Heart left ventricle (tissue), 16 donors: ENCODE data around the gene SYDE1. TPM values are rescaled to one million over a fixed set of nuclear protein-coding genes. Genes with fewer than 3 reads are reported as not detected.
"Not testable (repeated sequence)": the region's sequence is repeated elsewhere in the genome, so short reads cannot be mapped to it uniquely, and the experiment has no call there.

Experiments used
- ATAC-seq, 4 donors: fragments of 200-7000 bp; cut with Tn5 transposase; one replicate each; pipeline ENCODE4 v1.9.1; 2020 to 2022; ENCODE audit warnings: moderate library complexity in 4 of 4, mild to moderate bottlenecking in 3 of 4, moderate number of reproducible peaks in 1 of 4
- DNase-seq, 5 donors: peaks; one replicate each; pipeline ENCODE4 v3.0.0-alpha.2; 2020
- H3K27ac ChIP-seq, 12 donors: fragments of 200-600 bp; sonication (generic) in 4 of 12; one replicate each; pipeline versions ENCODE4 v1.5.0 to v1.8.0; 2016 to 2022; ENCODE audit warnings: mild to moderate bottlenecking in 2 of 12
- H3K27me3 ChIP-seq, 9 donors: fragments of 200-600 bp; sonication (generic) in 2 of 9; one replicate each; pipeline versions ENCODE4 v1.5.1 to v1.8.0; 2016 to 2022; ENCODE audit warnings: mild to moderate bottlenecking in 3 of 9
- H3K36me3 ChIP-seq, 9 donors: fragments of 200-600 bp; sonication (generic) in 2 of 9; one replicate each; pipeline versions ENCODE4 v1.5.0 to v1.8.0; 2018 to 2022; ENCODE audit warnings: mild to moderate bottlenecking in 2 of 9
- H3K4me1 ChIP-seq, 12 donors: fragments of 200-600 bp; sonication (generic) in 4 of 12; one replicate each; pipeline versions ENCODE4 v1.5.0 to v1.8.0; 2016 to 2022; ENCODE audit warnings: mild to moderate bottlenecking in 3 of 12
- H3K4me3 ChIP-seq, 12 donors: fragments of 200-600 bp; sonication (generic) in 4 of 12; one replicate each; pipeline versions ENCODE4 v1.5.0 to v1.8.0; 2017 to 2022; ENCODE audit warnings: mild to moderate bottlenecking in 9 of 12, moderate library complexity in 4 of 12
- H3K9me3 ChIP-seq, 12 donors: fragments of 200-600 bp; sonication (generic) in 4 of 12; one replicate each; pipeline versions ENCODE4 v1.5.0 to v1.8.0; 2016 to 2022; ENCODE audit warnings: mild to moderate bottlenecking in 1 of 12
- POLR2A ChIP-seq, 2 donors: fragments of 450-650 bp; IDR thresholded peaks; one replicate each; pipeline ENCODE4 v1.6.1; 2017; ENCODE audit warnings: antibody characterized with exemption in 2 of 2, mild to moderate bottlenecking in 2 of 2, moderate library complexity in 2 of 2
- WGBS, 4 donors: extraction: QIAGEN DNeasy Blood & Tissue Kit in 2 of 4; methylation state at CpG; one replicate each; pipeline versions ENCODE4 v1.1.5 to v1.1.7; 2013 to 2018; 5-methylcytosine and 5-hydroxymethylcytosine counted together
- intact Hi-C, 10 donors: fragments of 100-400 bp; cut with DNase I; formaldehyde crosslinking; loops; one replicate each; pipeline versions ENCODE4 v1.11.1 to v1.14.2; 2022
- long read RNA-seq, 3 donors: library from polyadenylated mRNA; unstranded; transcript quantifications; one replicate each; pipeline ENCODE4 v2.0.0, GENCODE V29; 2020 to 2021
- polyA plus RNA-seq, 2 donors: library from polyadenylated mRNA; stranded (reverse); fragments of 200-250 nt; gene quantifications; one replicate each; pipeline ENCODE4 v1.2.3, GENCODE V29; 2013
- total RNA-seq, 9 donors: library from RNA; depleted of rRNA in 2 of 9; stranded (reverse); fragments of >200 nt in 2 of 9; fragmentation: NEBNext Ultra II Directional in 3 of 9; extraction: Animal tissue kit (Norgen Biotek cat#: 25700) in 3 of 9; gene quantifications; one replicate each; pipeline versions ENCODE4 v1.1.0 to v1.2.4, GENCODE V29; 2016 to 2023
- TF ChIP-seq, protein P1 (sequence below), 12 donors: fragments of 200-600 bp; sonication (generic) in 4 of 12; IDR thresholded peaks; one replicate each; pipeline versions ENCODE4 v1.5.0 to v1.8.0; 2018 to 2022; ENCODE audit warnings: antibody characterized with exemption in 12 of 12, mild to moderate bottlenecking in 5 of 12
- donor health status: ischemic (EF 13 %, LVEDD 7.1; RV severe dilation, severe dysfunction).
- donor health status: healthy with polysubstance abuse.
- donor health status: DM: no; HTN: yes; CAD: no.
- donor health status: DM: no; HTN: no; CAD: no.
- donor health status: ischemic (EF 25% LVEDD 6.9; RV normal size, moderate dysfunction).
- donor health status: ischemic (EF 25% LVEDD 5.7; RV mildly dilated, moderate dysfunction).
- donor health status: healthy.
- donor health status: DM: yes; HTN: yes; CAD: no.
- donor health status: ischemic (EF 35%, LVEDD 5.7; RV mildly dilated, moderate dysfunction).
- donor health status: nonischemic (EF 11% LVEDD 7.7; RV severe dilation, severe dysfunction).
- donor health status: DM: yes; HTN: yes; CAD: no.
- donor health status: PGD.
- donor health status: ischemic (EF 29% LVEDD 5.4; RV normal size, mild dysfunction).
- donor health status: nonischemic (EF 23%, LVEDD 6.1; RV moderate dilation, normal function).

Gene SYDE1, protein sequence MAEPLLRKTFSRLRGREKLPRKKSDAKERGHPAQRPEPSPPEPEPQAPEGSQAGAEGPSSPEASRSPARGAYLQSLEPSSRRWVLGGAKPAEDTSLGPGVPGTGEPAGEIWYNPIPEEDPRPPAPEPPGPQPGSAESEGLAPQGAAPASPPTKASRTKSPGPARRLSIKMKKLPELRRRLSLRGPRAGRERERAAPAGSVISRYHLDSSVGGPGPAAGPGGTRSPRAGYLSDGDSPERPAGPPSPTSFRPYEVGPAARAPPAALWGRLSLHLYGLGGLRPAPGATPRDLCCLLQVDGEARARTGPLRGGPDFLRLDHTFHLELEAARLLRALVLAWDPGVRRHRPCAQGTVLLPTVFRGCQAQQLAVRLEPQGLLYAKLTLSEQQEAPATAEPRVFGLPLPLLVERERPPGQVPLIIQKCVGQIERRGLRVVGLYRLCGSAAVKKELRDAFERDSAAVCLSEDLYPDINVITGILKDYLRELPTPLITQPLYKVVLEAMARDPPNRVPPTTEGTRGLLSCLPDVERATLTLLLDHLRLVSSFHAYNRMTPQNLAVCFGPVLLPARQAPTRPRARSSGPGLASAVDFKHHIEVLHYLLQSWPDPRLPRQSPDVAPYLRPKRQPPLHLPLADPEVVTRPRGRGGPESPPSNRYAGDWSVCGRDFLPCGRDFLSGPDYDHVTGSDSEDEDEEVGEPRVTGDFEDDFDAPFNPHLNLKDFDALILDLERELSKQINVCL
- total RNA-seq (10 to 100 TPM; 11.2 to 29.6 (median 15.8) TPM), polyA plus RNA-seq (10 to 100 TPM in 1 of 2 donors, 1 to 10 TPM in 1; 8.0 to 14.5 TPM)
- long read RNA-seq, donor 1, partial matches to known transcripts: 4 of 7 reads
- long read RNA-seq, donor 1, other reads (novel, unspliced or antisense): 2 of 7 reads
- long read RNA-seq, donor 2, partial matches to known transcripts: 4 of 4 reads
- long read RNA-seq, donor 2, other reads (novel, unspliced or antisense): 0 of 4 reads
- long read RNA-seq, donor 3, partial matches to known transcripts: 0 of 3 reads
- long read RNA-seq, donor 3, other reads (novel, unspliced or antisense): 2 of 3 reads

DNA sequence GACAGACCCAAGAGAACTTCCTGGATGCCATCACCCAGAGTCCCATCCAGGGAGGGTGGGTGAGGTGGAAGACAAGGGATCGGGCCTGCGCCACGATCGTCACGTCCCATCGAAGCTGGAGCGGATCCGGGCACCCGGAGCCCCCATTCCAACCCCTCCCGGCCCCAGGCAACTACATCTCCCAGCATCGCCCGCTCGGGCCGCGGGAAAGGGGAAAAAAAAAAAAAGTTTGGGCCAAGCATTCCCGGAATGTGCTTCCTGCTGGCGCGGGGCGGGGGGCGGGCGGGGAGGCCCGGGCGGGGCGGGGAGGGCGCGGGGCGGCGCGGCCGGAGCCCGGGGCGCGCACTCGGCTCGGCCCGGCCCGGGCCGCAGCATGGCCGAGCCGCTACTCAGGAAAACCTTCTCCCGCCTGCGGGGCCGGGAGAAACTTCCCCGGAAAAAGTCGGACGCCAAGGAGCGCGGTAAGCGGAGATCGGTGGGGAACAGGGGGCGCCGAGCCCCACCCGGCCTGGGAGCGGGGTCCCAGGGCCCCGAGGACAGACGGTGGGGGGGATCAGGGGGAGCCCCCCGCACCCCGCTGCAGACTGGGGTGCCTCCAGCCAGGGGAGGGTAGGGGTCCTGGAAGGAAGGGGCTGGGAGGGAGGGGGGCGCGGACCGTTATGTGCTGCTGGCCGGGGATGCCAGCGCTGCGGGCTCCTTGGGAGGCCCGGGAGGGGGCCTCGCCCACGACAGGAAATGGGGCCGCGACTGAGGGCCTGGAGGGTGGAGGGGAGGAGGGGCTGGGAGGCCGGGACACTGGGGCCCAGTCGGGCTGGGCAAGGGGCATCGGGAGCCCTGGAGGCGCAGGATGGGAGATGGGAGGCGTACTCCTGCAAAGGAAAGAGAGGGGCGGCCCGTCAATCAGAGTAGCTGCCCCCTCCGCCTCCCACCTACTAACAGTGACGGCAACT lies at the start of gene SYDE1:
Gene SYDE1 (plus strand): TSS at position 341 of the 950 bp plus-strand sequence. CDS start 33 bp downstream, at position 374.
- Histone ChIP-seq H3K36me3 (peaks cover 0 to 36% (median 30%) of the 10 kb centered on the region in 9 donors), H3K4me3 (peak within 1 kb of the TSS; percentile 65 to 98 (median 88)), H3K27me3 (peaks cover 0 to 11% (median 0%) of the 10 kb centered on the region in 9 donors), H3K27ac (peak within 1 kb of the TSS; percentile 88 to 98 (median 95)), H3K4me1 (peaks cover 0 to 20% (median 7%) of the 10 kb centered on the region in 12 donors), H3K9me3 (peaks cover 0 to 22% (median 11%) of the 10 kb centered on the region in 12 donors)
- DNase-seq: peak; percentile 60 to 73 (median 65)
- ATAC-seq: peak; percentile 35 to 77 (median 67)
- TF ChIP-seq, protein P1, sequence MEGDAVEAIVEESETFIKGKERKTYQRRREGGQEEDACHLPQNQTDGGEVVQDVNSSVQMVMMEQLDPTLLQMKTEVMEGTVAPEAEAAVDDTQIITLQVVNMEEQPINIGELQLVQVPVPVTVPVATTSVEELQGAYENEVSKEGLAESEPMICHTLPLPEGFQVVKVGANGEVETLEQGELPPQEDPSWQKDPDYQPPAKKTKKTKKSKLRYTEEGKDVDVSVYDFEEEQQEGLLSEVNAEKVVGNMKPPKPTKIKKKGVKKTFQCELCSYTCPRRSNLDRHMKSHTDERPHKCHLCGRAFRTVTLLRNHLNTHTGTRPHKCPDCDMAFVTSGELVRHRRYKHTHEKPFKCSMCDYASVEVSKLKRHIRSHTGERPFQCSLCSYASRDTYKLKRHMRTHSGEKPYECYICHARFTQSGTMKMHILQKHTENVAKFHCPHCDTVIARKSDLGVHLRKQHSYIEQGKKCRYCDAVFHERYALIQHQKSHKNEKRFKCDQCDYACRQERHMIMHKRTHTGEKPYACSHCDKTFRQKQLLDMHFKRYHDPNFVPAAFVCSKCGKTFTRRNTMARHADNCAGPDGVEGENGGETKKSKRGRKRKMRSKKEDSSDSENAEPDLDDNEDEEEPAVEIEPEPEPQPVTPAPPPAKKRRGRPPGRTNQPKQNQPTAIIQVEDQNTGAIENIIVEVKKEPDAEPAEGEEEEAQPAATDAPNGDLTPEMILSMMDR (IDR thresholded peaks at IDR 0.05): no peak
- TF ChIP-seq POLR2A (IDR thresholded peaks at IDR 0.05): peak; percentile 29 to 64
- intact Hi-C loops: loop anchor here in 6 of 10 donors (1.0 to 10.0 kb wide), 4 partner anchors 17 to 157 kb away; a partner anchor contains a TSS
- 1% methylated on average over 30 to 78 of the region's 78 CpGs for WGBS, 4 donors

DNA sequence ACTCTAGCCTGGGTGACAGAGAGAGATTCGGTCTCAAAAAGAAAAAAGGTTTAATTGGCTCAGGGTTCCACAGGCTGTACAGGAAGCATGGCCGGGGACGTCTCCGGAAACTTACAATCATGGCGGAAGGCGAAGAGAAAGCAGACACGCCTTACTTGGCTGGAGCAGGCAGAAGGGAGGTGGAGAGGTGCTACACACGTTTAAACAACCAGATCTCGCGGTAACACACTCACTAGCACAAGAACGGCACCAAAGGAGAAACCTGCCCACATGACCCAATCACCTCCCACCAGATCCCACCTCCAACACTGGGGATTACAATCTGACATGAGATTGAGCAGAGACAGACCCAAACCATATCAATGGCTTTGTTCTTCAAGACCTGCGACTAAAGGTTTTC lies 45.2 kb upstream of the SYDE1 start:
- H3K4me3 ChIP-seq: no peak overlapping the region
- intact Hi-C loops: no loop called here
- H3K4me1 ChIP-seq: no peaks in the 10 kb centered on the region
- ATAC-seq (no peak), DNase-seq (no peak)
- no peaks in the 10 kb centered on the region for H3K9me3 ChIP-seq
- WGBS, 4 donors: 76 to 81% (median 77%) methylated on average over 12 of the region's 12 CpGs
- TF ChIP-seq POLR2A (IDR thresholded peaks at IDR 0.05): no peak
- TF ChIP-seq, protein P1 (IDR thresholded peaks at IDR 0.05): no peak
- no peak overlapping the region for H3K27ac ChIP-seq
- peaks cover 0 to 26% (median 0%) of the 10 kb centered on the region in 9 donors for H3K27me3 ChIP-seq
- no peaks in the 10 kb centered on the region for H3K36me3 ChIP-seq

DNA sequence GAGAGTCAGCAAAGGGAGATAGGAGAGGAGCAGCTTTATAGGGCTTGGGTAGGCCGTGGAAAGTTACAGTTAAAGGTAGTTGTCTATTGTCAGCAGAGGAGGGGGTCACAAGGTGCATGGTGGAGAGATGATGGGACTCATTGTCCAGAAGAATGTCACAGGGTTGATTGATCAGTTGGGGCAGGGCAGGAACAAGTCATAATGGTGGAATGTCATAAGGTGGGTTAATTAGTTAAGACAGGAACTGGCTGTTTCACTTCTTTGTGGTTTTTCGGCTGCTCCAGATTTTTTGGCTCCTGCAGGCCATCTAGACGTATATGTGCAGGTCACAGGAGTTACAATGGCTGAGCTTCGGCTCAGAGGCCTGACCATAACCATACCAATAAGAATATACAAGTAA lies 36.8 kb upstream of the SYDE1 start:
- ATAC-seq, intact Hi-C loops, H3K4me3 ChIP-seq, H3K9me3 ChIP-seq, H3K4me1 ChIP-seq, H3K27ac ChIP-seq, H3K36me3 ChIP-seq, DNase-seq: not testable (repeated sequence)
- 52 to 74% (median 61%) methylated on average over 4 of the region's 4 CpGs for WGBS, 4 donors
- H3K27me3 ChIP-seq: peaks cover 0 to 22% (median 4%) of the 10 kb centered on the region in 9 donors
